ENCODE data around the gene SGF29.

SGF29 gene

DNA sequence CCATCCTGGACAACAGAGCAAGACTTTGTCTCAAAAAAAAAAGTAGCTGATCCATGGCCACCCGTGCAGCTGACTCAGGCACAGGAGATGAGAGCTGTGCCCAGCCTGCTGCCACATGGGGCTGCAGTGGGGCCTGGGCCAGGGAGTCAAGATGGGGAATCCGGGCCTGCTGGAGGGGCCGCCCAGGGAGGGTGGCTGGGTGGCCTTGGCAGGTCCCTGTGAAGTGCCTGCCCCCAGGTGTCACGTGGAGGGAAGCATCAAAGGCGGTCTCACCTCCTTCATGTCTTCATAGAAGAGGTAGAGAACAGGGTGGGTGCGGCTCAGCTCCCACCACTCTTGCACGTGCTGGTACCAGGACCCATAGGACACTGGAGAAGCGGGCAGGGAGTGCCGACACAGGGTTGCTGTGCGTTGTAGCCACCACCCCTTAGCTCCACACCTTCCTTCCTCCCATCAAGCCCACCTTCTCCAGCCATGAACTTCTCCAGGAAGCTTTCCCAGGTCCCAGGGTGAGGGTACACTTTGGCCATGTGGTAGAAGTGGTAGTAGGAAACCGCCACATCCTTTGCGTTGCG is 39.3 kb downstream of the SGF29 start:
- TF ChIP-seq, protein P1, sequence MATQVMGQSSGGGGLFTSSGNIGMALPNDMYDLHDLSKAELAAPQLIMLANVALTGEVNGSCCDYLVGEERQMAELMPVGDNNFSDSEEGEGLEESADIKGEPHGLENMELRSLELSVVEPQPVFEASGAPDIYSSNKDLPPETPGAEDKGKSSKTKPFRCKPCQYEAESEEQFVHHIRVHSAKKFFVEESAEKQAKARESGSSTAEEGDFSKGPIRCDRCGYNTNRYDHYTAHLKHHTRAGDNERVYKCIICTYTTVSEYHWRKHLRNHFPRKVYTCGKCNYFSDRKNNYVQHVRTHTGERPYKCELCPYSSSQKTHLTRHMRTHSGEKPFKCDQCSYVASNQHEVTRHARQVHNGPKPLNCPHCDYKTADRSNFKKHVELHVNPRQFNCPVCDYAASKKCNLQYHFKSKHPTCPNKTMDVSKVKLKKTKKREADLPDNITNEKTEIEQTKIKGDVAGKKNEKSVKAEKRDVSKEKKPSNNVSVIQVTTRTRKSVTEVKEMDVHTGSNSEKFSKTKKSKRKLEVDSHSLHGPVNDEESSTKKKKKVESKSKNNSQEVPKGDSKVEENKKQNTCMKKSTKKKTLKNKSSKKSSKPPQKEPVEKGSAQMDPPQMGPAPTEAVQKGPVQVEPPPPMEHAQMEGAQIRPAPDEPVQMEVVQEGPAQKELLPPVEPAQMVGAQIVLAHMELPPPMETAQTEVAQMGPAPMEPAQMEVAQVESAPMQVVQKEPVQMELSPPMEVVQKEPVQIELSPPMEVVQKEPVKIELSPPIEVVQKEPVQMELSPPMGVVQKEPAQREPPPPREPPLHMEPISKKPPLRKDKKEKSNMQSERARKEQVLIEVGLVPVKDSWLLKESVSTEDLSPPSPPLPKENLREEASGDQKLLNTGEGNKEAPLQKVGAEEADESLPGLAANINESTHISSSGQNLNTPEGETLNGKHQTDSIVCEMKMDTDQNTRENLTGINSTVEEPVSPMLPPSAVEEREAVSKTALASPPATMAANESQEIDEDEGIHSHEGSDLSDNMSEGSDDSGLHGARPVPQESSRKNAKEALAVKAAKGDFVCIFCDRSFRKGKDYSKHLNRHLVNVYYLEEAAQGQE (IDR thresholded peaks at IDR 0.05; ENCODE audit: low read depth) = no peak
- TF ChIP-seq NFIC (IDR thresholded peaks at IDR 0.05) (no peak), CREB1 (IDR thresholded peaks at IDR 0.05; ENCODE audit: low read depth) (no peak), YY1 (IDR thresholded peaks at IDR 0.05; ENCODE audit: low read depth) (no peak), TAF1 (IDR thresholded peaks at IDR 0.05; ENCODE audit: low read depth) (no peak), EP300 (IDR thresholded peaks at IDR 0.05; ENCODE audit: borderline replicate concordance) (no peak), TEAD4 (IDR thresholded peaks at IDR 0.05) (no peak), CEBPB (IDR thresholded peaks at IDR 0.05) (no peak)
- TF ChIP-seq, protein P2, sequence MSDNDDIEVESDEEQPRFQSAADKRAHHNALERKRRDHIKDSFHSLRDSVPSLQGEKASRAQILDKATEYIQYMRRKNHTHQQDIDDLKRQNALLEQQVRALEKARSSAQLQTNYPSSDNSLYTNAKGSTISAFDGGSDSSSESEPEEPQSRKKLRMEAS (IDR thresholded peaks at IDR 0.05) = no peak
- TF ChIP-seq, protein P3, sequence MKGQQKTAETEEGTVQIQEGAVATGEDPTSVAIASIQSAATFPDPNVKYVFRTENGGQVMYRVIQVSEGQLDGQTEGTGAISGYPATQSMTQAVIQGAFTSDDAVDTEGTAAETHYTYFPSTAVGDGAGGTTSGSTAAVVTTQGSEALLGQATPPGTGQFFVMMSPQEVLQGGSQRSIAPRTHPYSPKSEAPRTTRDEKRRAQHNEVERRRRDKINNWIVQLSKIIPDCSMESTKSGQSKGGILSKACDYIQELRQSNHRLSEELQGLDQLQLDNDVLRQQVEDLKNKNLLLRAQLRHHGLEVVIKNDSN (IDR thresholded peaks at IDR 0.05) = no peak

DNA sequence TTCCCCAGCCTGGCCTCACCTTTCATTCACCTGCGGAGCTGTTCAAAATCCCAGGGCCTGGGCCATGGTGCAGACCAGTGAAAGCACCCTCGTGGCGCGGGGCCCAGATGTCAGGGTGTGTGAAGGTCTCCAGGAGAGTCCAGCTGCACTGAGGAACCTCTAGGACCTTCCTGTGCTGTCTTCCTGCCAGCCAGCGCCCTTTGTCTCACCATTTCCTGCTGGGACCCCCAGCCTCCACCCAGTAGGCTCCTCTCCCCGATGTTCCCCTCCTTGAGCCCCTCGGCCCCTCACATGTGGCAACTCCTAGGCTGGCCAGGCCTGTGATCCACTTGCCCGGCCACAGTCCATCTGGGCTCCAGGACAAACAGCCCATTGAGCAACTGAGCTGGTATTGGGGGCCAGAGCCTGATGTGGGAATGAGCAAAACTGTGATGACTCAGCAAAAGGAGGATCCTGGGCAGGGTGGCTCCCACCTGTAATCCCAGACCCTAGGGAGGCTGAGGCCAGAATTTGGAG is 42.5 kb downstream of the SGF29 start:
- TF ChIP-seq CEBPB (IDR thresholded peaks at IDR 0.05) (no peak), TCF12 (IDR thresholded peaks at IDR 0.05; ENCODE audit: low read depth) (no peak), RAD21 (IDR thresholded peaks at IDR 0.05; ENCODE audit: low read depth) (no peak), CREB1 (IDR thresholded peaks at IDR 0.05; ENCODE audit: low read depth) (no peak), ZBTB7A (IDR thresholded peaks at IDR 0.05; ENCODE audit: low read depth) (no peak), YY1 (IDR thresholded peaks at IDR 0.05; ENCODE audit: low read depth) (no peak), FOXM1 (IDR thresholded peaks at IDR 0.05; ENCODE audit: borderline replicate concordance, low read depth) (no peak), EGR1 (IDR thresholded peaks at IDR 0.05) (no peak), TAF1 (IDR thresholded peaks at IDR 0.05; ENCODE audit: low read depth) (no peak), NFIC (IDR thresholded peaks at IDR 0.05) (no peak), EP300 (IDR thresholded peaks at IDR 0.05; ENCODE audit: borderline replicate concordance) (no peak), TEAD4 (IDR thresholded peaks at IDR 0.05) (no peak)
- TF ChIP-seq, protein P2 (IDR thresholded peaks at IDR 0.05) = no peak
- TF ChIP-seq, protein P1 (IDR thresholded peaks at IDR 0.05; ENCODE audit: low read depth) = no peak
- TF ChIP-seq, protein P3 (IDR thresholded peaks at IDR 0.05) = no peak

DNA sequence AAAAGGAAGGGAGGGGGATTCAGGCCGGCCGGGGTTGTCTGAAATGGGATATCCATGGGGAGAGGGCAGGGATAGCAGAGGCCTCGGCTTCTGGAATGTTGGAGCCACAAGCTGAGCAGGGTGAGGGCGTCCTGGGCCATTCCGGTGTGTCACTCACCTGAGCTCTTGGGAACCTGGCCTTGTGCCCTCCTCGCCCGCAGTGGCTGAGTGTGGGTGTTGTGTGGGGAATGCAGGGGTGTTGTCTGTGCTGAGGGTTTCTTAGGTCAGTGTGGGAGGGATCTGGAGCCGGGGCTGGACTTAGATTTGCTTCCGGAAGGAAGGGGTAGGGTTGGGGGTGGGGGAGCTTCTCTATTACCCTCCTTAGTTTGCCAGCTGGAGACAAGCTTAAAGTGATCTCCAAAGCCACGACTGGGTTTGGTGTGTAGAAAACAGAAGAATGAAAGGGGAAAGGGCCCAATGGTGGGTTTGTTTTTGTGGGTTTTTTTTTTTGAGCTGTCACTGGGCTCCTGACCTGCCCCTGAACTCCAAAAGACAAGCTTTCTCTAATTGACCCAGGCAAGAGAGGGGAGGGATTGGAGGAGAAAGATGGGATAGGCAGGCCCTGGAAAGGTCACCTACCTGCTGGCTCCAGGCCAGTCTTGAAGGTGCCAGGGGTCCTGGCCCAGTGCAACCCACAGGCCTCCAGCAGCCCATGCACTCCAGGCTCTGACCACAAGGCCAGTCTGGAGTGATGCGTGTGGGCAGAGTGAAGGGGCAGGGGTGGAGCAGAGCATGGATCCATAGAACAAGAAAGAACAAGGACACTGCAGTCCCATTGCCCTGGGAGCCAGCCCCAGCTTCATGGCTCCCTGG is 43.3 kb downstream of the SGF29 start, which contains the start of gene SULT1A2:
TSS of gene SULT1A2 (minus strand) at position 211 of the 852 bp plus-strand sequence. CDS start 1,120 bp downstream, outside the sequence.
- TF ChIP-seq EGR1 (IDR thresholded peaks at IDR 0.05) (peak; percentile 93), TAF1 (IDR thresholded peaks at IDR 0.05; ENCODE audit: low read depth) (no peak; the same call in 1 of the 2 replicates), YY1 (IDR thresholded peaks at IDR 0.05; ENCODE audit: low read depth) (no peak), ZBTB7A (IDR thresholded peaks at IDR 0.05; ENCODE audit: low read depth) (no peak), EP300 (IDR thresholded peaks at IDR 0.05; ENCODE audit: borderline replicate concordance) (no peak), NFIC (IDR thresholded peaks at IDR 0.05) (peak; percentile 72), RAD21 (IDR thresholded peaks at IDR 0.05; ENCODE audit: low read depth) (peak; percentile 13; the same call in 1 of the 2 replicates), TCF12 (IDR thresholded peaks at IDR 0.05; ENCODE audit: low read depth) (peak; percentile 66; the same call in 1 of the 2 replicates), TEAD4 (IDR thresholded peaks at IDR 0.05) (peak; percentile 86), CEBPB (IDR thresholded peaks at IDR 0.05) (no peak)
- TF ChIP-seq, protein P3 (IDR thresholded peaks at IDR 0.05) = no peak
- TF ChIP-seq, protein P1 (IDR thresholded peaks at IDR 0.05; ENCODE audit: low read depth) = no peak
- TF ChIP-seq, protein P2 (IDR thresholded peaks at IDR 0.05) = peak; percentile 51; the same call in 1 of the 2 replicates
